Tibial artery (tissue), 4 donors: ENCODE results near the gene FXN.
"Not testable (repeated sequence)": the region's sequence is repeated elsewhere in the genome, so short reads cannot be mapped to it uniquely, and the experiment has no call there.

Experiments
- DNase-seq, 2 donors: peaks; one replicate each; pipeline ENCODE4 v3.0.0-alpha.2; 2019
- H3K27ac ChIP-seq, 2 donors: fragments of 200-600 bp; sonication (generic) in 1 of 2; 1 replicate in 1 of 2; 2 replicates in 1 of 2; pipeline ENCODE4 v1.5.1; 2018 to 2019; ENCODE audit warnings: mild to moderate bottlenecking in 1 of 2
- H3K27me3 ChIP-seq, 2 donors: fragments of 200-600 bp; sonication (generic) in 1 of 2; one replicate each; pipeline versions ENCODE4 v1.5.1 to v1.6.0; 2016 to 2019
- H3K36me3 ChIP-seq, 3 donors: fragments of 200-600 bp; sonication (generic) in 2 of 3; one replicate each; pipeline ENCODE4 v1.5.1; 2016 to 2019; ENCODE audit warnings: mild to moderate bottlenecking in 2 of 3
- H3K4me1 ChIP-seq, 4 donors: fragments of 200-600 bp; sonication (generic) in 2 of 4; 1 replicate in 3 of 4; 2 replicates in 1 of 4; pipeline ENCODE4 v1.5.1; 2016 to 2019
- H3K4me3 ChIP-seq, 2 donors: fragments of 200-600 bp; sonication (generic) in 1 of 2; 1 replicate in 1 of 2; 2 replicates in 1 of 2; pipeline ENCODE4 v1.5.1; 2018 to 2019; ENCODE audit warnings: mild to moderate bottlenecking in 2 of 2
- H3K9me3 ChIP-seq, 3 donors: fragments of 200-600 bp; sonication (generic) in 1 of 3; one replicate each; pipeline ENCODE4 v1.5.1; 2016 to 2019
- CTCF ChIP-seq, 2 experiments: fragments of 200-600 bp in 1 of 2; fragments of 450-650 bp in 1 of 2; IDR thresholded peaks; one replicate each; pipeline ENCODE4 v1.5.1; 2017 to 2019; ENCODE audit warnings: antibody characterized with exemption in 2 of 2, mild to moderate bottlenecking in 1 of 2, moderate library complexity in 1 of 2
- intact Hi-C: fragments of 100-400 bp; cut with DNase I; formaldehyde crosslinking; loops from one replicate; pipeline ENCODE4 v1.15.0; 2023; ENCODE audit warnings: low total_unique reads

The FXN gene

GRCh38 chr9:69097923-69098593 lies 62.5 kb downstream of the FXN start:
- intact Hi-C loops = no loop called here
- Histone ChIP-seq H3K36me3 (no peaks in the 10 kb centered on the region), H3K4me1 (peaks cover 0 to 34% (median 9%) of the 10 kb centered on the region in 4 donors), H3K9me3 (no peaks in the 10 kb centered on the region), H3K27ac (peak overlapping the region; percentile 62 to 75), H3K27me3 (no peaks in the 10 kb centered on the region), H3K4me3 (no peak overlapping the region)
- no peak for DNase-seq
- no peak for TF ChIP-seq CTCF (IDR thresholded peaks at IDR 0.05)

GRCh38 chr9:69103348-69103996 lies 67.9 kb downstream of the FXN start:
- H3K36me3 ChIP-seq, H3K27ac ChIP-seq, H3K4me3 ChIP-seq, H3K27me3 ChIP-seq, H3K9me3 ChIP-seq, DNase-seq, intact Hi-C loops: not testable (repeated sequence)
- H3K4me1 ChIP-seq = peaks cover 0 to 20% (median 5%) of the 10 kb centered on the region in 4 donors

GRCh38 chr9:69104830-69105527 lies 69.4 kb downstream of the FXN start:
- no peaks in the 10 kb centered on the region for H3K36me3 ChIP-seq
- H3K27ac ChIP-seq = no peak overlapping the region
- no peaks in the 10 kb centered on the region for H3K27me3 ChIP-seq
- TF ChIP-seq CTCF (IDR thresholded peaks at IDR 0.05) = no peak
- intact Hi-C loops = no loop called here
- H3K4me1 ChIP-seq = peaks cover 0 to 16% (median 5%) of the 10 kb centered on the region in 4 donors
- H3K9me3 ChIP-seq = no peaks in the 10 kb centered on the region
- no peak for DNase-seq
- no peak overlapping the region for H3K4me3 ChIP-seq

- peak overlapping the region in 1 of 2 donors; percentile 50 for H3K27ac ChIP-seq
- TF ChIP-seq CTCF (IDR thresholded peaks at IDR 0.05) = no peak
- DNase-seq = no peak
- H3K4me3 ChIP-seq = no peak overlapping the region
- H3K9me3 ChIP-seq = no peaks in the 10 kb centered on the region
- peaks cover 0 to 16% (median 5%) of the 10 kb centered on the region in 4 donors for H3K4me1 ChIP-seq
- no peaks in the 10 kb centered on the region for H3K27me3 ChIP-seq
- intact Hi-C loops = no loop called here
- H3K36me3 ChIP-seq = no peaks in the 10 kb centered on the region
Observed at GRCh38 chr9:69107771-69108170, 72.2 kb downstream of the FXN start.

GRCh38 chr9:69108706-69109105 lies 73.2 kb downstream of the FXN start:
- DNase-seq, intact Hi-C loops, H3K9me3 ChIP-seq, H3K4me3 ChIP-seq, H3K36me3 ChIP-seq, H3K27me3 ChIP-seq, H3K27ac ChIP-seq: not testable (repeated sequence)
- H3K4me1 ChIP-seq = peaks cover 0 to 16% (median 5%) of the 10 kb centered on the region in 4 donors

- H3K27me3 ChIP-seq = no peaks in the 10 kb centered on the region
- TF ChIP-seq CTCF (IDR thresholded peaks at IDR 0.05) = no peak
- intact Hi-C loops = no loop called here
Observed at GRCh38 chr9:69109152-69109551, 73.6 kb downstream of the FXN start.

GRCh38 chr9:69112646-69113045 lies 77.1 kb downstream of the FXN start:
- H3K36me3 ChIP-seq, H3K27me3 ChIP-seq, DNase-seq, H3K4me3 ChIP-seq, H3K4me1 ChIP-seq, H3K27ac ChIP-seq, intact Hi-C loops, H3K9me3 ChIP-seq: not testable (repeated sequence)

More at GRCh38 chr9:69109152-69109551, 73.6 kb downstream of the FXN start:
- Histone ChIP-seq H3K36me3 (no peaks in the 10 kb centered on the region), H3K27ac (no peak overlapping the region), H3K9me3 (no peaks in the 10 kb centered on the region), H3K4me3 (no peak overlapping the region), H3K4me1 (peaks cover 0 to 16% (median 5%) of the 10 kb centered on the region in 4 donors)
- DNase-seq = no peak
